ENCODE measurements around the gene ERGIC3.

DNA sequence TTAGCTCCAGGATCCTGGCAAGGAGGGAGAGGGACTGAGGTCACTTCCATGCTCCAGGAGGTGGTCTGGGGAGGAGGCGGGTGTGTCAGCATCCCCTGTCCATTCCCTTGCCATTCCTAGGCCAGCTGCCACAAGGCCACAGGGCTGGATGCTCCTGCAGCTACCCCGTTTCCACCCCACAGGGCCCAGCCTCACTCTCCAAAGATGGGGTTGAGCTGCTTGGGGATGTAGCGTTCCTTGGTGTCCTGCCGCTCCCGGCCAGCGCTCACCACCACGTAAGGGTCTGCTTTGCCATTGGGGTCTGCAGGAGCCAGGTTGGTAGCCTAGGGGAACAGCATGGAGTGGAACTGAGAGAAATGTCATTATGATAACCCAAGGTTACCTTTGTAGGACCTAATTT is 23.0 kb downstream of the ERGIC3 start:
- TF ChIP-seq, protein P1, sequence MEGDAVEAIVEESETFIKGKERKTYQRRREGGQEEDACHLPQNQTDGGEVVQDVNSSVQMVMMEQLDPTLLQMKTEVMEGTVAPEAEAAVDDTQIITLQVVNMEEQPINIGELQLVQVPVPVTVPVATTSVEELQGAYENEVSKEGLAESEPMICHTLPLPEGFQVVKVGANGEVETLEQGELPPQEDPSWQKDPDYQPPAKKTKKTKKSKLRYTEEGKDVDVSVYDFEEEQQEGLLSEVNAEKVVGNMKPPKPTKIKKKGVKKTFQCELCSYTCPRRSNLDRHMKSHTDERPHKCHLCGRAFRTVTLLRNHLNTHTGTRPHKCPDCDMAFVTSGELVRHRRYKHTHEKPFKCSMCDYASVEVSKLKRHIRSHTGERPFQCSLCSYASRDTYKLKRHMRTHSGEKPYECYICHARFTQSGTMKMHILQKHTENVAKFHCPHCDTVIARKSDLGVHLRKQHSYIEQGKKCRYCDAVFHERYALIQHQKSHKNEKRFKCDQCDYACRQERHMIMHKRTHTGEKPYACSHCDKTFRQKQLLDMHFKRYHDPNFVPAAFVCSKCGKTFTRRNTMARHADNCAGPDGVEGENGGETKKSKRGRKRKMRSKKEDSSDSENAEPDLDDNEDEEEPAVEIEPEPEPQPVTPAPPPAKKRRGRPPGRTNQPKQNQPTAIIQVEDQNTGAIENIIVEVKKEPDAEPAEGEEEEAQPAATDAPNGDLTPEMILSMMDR (IDR thresholded peaks at IDR 0.05), result no peak
- TF ChIP-seq POLR2A (IDR thresholded peaks at IDR 0.05), result no peak

Data from heart left ventricle (tissue), 13 donors.